GM12873 (cell line): Measurements from ENCODE around the gene LRMDA.

Experiments
- TF ChIP-seq, protein P1 (sequence below): IDR thresholded peaks from 2 replicates; pipeline ENCODE4 v1.5.1; 2012; ENCODE audit warnings: low read depth, mild to moderate bottlenecking, moderate library complexity, low read length, control low read depth; ENCODE audit not compliant: insufficient read depth; ENCODE audit errors: missing control alignments

Gene LRMDA

DNA sequence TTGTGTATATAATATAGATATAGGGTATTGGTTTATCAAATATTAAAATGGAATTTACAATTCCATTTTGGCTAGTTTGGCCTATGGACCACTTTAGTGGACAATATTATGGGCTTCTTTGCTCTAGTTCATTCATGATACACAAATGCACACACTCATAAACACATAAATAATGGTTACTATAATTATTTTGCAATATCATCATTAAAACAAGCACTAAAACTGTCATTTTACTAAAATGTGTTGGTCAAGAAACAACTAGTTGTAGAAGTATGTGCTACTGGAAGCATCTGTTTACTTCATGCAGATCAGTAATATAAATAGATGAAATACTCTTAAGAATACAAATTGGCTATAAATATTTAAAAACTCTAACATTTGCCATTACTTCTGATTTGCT is 1131.9 kb downstream of the LRMDA start:
- TF ChIP-seq, protein P1, sequence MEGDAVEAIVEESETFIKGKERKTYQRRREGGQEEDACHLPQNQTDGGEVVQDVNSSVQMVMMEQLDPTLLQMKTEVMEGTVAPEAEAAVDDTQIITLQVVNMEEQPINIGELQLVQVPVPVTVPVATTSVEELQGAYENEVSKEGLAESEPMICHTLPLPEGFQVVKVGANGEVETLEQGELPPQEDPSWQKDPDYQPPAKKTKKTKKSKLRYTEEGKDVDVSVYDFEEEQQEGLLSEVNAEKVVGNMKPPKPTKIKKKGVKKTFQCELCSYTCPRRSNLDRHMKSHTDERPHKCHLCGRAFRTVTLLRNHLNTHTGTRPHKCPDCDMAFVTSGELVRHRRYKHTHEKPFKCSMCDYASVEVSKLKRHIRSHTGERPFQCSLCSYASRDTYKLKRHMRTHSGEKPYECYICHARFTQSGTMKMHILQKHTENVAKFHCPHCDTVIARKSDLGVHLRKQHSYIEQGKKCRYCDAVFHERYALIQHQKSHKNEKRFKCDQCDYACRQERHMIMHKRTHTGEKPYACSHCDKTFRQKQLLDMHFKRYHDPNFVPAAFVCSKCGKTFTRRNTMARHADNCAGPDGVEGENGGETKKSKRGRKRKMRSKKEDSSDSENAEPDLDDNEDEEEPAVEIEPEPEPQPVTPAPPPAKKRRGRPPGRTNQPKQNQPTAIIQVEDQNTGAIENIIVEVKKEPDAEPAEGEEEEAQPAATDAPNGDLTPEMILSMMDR = no peak

GRCh38 chr10:76572021-76572420 is 1140.6 kb downstream of the LRMDA start:
- TF ChIP-seq, protein P1 = no peak

GRCh38 chr10:76576276-76576962 is 1145.0 kb downstream of the LRMDA start:
- TF ChIP-seq, protein P1 = no peak

GRCh38 chr10:76577455-76577854 is 1146.0 kb downstream of the LRMDA start:
- TF ChIP-seq, protein P1 = no peak

GRCh38 chr10:76581506-76582256 is 1150.3 kb downstream of the LRMDA start:
- TF ChIP-seq, protein P1 = no peak

DNA sequence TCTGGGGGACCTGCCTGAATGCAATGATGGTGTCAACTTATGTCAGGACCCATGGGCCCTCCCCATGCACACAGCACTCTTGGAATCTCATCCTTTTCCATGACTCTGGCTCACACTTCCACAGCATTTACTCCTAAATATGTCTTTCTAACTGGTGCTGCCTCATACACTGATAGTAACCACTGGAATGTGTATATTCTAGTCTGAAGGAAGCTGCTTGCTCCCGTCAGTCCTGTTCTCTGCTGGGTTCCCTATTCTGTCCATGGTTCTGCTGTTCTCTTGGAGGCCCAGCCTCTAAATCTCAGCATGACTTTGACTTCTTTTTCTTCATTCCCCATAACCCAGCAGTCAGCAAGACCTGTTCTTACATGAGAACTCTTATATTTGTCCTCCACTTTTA is 1151.1 kb downstream of the LRMDA start:
- TF ChIP-seq, protein P1 = no peak

DNA sequence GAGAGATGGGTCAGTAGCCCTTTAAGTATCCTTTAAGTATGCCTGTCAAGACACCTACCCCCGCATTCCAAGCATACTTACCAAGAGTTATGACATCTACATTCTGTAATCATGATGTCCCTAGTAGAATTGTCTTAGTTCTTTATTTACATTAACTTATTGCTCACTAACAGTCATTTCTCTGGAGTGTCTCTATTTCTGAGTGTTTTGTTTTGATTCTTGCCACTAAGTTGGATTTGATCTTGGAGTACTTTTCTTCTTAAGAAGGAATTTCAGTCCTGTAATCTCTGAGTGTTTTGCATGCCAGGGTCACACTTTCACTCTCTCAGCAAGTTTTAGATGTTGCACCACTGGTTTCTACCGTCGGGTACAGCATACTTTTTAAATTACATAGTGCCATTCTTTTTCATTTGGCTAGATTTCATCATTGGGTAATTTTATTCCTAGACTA is 1152.3 kb downstream of the LRMDA start:
- TF ChIP-seq, protein P1 = no peak
